GM06990 (cell line): ENCODE data around the gene MTIF2.
"Not testable (repeated sequence)": the region's sequence is repeated elsewhere in the genome, so short reads cannot be mapped to it uniquely, and the experiment has no call there.

ENCODE experiments used
- DNase-seq: peaks from one replicate; pipeline ENCODE4 v3.0.0-alpha.2; 2011; ENCODE audit not compliant: insufficient read length; ENCODE audit errors: extremely low read depth
- H3K27me3 ChIP-seq: replicated peaks from 2 replicates; pipeline ENCODE4 v1.6.0; 2011; ENCODE audit warnings: low read length; ENCODE audit not compliant: control insufficient read depth, insufficient read depth
- H3K36me3 ChIP-seq: 2 replicates; pipeline ENCODE4 v1.5.1; 2011; ENCODE audit warnings: low read length; ENCODE audit not compliant: control insufficient read depth, insufficient read depth
- H3K4me3 ChIP-seq: replicated peaks from 2 replicates; pipeline ENCODE4 v1.5.1; 2011; ENCODE audit warnings: low read depth, mild to moderate bottlenecking, control low read depth, low read length
- TF ChIP-seq, protein P1 (sequence below): IDR thresholded peaks from 2 replicates; pipeline ENCODE4 v1.5.1; 2011; ENCODE audit warnings: low read length, control low read depth, mild to moderate bottlenecking, inconsistent platforms; ENCODE audit not compliant: insufficient read depth, poor library complexity, severe bottlenecking

Gene MTIF2

DNA sequence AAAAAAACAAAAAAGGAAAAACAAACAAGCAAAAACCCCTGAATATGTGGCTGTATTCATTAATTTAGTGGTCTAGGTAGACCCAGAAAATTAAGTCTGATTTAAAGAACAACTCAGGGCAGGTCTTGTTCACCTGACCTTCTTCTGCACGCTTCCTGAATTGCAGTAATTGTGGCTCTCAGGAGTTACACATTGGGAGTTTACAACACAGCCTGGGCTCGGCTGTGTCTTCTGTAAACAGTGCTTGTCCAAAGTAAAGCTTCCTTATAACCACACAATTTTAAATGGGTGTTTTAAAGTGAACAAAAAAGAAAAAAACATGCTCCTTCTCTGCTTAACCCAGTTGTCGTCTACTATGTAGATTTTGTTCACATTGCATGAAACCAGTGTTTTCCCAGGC lies 8.3 kb upstream of the MTIF2 start:
- H3K36me3 ChIP-seq, result no peaks in the 10 kb centered on the region
- TF ChIP-seq, protein P1, sequence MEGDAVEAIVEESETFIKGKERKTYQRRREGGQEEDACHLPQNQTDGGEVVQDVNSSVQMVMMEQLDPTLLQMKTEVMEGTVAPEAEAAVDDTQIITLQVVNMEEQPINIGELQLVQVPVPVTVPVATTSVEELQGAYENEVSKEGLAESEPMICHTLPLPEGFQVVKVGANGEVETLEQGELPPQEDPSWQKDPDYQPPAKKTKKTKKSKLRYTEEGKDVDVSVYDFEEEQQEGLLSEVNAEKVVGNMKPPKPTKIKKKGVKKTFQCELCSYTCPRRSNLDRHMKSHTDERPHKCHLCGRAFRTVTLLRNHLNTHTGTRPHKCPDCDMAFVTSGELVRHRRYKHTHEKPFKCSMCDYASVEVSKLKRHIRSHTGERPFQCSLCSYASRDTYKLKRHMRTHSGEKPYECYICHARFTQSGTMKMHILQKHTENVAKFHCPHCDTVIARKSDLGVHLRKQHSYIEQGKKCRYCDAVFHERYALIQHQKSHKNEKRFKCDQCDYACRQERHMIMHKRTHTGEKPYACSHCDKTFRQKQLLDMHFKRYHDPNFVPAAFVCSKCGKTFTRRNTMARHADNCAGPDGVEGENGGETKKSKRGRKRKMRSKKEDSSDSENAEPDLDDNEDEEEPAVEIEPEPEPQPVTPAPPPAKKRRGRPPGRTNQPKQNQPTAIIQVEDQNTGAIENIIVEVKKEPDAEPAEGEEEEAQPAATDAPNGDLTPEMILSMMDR, result no peak
- no peaks in the 10 kb centered on the region for H3K27me3 ChIP-seq
- DNase-seq, result no peak
- no peak overlapping the region for H3K4me3 ChIP-seq

DNA sequence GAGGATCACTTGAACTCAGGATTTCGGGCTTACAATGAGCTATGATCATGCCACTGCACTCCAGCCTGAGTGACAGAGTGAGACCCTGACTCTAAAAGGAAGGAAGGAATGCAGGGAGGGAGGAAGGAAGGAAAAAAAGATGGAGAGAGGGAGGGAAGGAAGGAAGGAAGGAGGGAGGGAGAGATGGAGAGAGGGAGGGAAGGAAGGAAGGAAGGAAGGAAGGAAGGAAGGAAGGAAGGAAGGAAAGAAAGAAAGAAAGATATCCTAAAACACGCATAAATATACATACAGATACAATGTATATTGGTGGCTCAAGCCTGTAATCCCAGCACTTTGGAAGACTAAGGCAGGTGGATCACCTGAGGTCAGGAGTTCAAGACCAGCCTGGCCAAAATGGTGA lies 5.3 kb upstream of the MTIF2 start:
- DNase-seq, H3K36me3 ChIP-seq, H3K27me3 ChIP-seq, H3K4me3 ChIP-seq: not testable (repeated sequence)

DNA sequence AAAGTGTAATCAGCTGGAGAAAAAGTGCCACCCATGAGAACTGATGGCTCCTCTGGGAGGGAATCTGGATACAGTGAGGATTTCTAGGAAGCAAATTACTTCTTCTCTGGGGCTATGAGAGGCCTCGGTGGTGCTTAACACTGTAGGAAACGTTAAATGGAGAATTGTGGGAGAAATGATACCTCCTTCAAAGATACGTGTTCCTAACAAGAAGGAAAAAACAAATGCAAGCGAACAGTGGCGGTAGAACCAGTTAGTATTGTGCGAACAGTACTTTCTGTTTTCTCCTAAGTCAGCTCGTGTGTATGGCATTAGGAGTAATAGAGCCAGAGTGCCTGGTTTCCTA lies 587 bp upstream of the MTIF2 start:
- Histone ChIP-seq H3K36me3 (no peaks in the 10 kb centered on the region; the same call in 1 of the 2 replicates), H3K4me3 (peak overlapping the region; percentile 81), H3K27me3 (no peaks in the 10 kb centered on the region)
- DNase-seq, result no peak
- TF ChIP-seq, protein P1, result no peak

DNA sequence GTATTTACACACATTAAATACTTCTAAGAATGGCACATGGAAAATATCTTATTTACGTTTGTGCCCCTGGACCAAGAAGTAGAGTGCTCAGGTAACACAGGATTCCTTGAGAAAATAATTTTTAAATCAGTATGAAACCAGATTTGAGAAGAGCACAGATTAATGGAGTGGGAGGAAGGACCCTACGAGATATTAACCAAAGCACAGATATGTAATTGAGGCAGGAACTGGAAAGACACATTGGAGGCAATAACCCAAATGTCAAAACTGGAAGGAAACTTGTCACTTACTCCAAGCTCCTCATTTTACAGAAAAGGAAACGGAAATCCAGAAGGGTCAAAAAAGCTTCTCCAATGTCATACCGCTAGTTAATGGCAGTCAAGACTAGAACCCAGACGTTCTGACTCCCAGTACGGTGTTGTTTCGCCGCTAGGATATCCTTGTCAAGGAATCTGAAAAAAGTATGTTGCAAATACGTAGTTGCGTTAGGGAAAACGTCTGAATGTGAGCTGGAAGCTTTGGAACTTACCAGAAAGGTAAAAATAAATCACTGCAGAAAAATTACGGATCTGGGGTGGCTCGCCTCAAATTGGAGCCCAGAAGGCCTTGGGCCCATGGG lies 634 bp downstream of the MTIF2 start:
- TF ChIP-seq, protein P1, result no peak
- H3K4me3 ChIP-seq, result peak overlapping the region; percentile 81
- H3K36me3 ChIP-seq, result peaks cover 5% of the 10 kb centered on the region
- DNase-seq, result no peak
- H3K27me3 ChIP-seq, result no peaks in the 10 kb centered on the region

DNA sequence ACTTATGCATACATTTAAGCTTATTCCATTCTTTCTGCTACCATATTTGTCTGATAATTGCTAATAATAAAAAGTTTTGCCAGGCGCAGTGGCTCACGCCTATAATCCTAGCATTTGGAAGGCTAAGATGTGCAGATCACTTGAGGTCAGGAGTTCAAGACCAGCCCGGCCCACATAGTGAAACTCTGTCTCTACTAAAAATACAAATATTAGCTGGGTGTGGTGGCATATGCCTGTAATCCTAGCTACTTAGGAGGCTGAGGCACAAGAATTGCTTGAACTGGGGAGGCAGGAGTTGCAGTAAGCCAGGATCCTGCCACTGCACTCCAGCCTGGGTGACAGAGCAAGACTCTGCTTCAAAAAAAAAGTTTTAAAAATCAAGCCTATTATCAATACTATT lies 9.4 kb downstream of the MTIF2 start:
- H3K36me3 ChIP-seq, result peaks cover 12% of the 10 kb centered on the region
- DNase-seq, H3K27me3 ChIP-seq, H3K4me3 ChIP-seq: not testable (repeated sequence)

DNA sequence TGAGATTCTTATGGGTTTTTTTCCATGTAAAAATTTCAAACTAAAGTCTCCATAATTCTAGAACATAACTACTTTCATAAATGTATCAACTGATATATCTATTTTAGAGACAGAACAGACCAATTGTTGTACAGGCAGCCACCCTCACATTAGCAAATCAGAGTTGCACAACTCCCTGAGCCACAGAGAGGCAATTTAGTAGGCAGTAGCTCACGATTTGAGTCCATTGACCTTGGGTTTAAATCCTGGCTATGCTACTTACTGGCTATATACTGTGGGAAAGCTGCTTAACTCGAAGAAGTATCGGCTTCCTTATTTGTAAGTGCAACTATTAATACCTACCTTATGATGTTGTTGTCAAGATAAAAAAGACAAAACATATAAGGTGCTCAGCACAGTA lies 16.2 kb downstream of the MTIF2 start:
- Histone ChIP-seq H3K36me3 (peaks cover 12% of the 10 kb centered on the region), H3K4me3 (no peak overlapping the region), H3K27me3 (no peaks in the 10 kb centered on the region)
- TF ChIP-seq, protein P1, result no peak
- no peak for DNase-seq

DNA sequence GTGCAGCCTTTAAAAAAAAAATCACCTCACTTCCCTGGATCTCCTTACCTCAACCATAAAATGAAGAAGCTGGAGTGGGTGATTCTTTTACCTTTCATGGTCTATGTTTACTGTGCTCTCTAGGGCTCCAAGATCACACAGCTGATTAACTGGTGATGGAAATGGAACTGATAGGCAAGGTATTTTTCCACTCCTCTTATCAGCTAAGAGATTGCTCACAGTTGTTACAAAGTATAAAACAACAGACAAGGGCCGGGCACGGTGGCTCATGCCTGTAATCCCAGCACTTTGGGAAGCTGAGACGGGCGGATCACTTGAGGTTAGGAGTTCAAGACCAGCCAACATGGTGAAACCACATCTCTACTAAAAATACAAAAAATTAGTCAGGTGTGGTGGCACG lies 22.0 kb downstream of the MTIF2 start:
- DNase-seq, result no peak
- no peaks in the 10 kb centered on the region for H3K27me3 ChIP-seq
- TF ChIP-seq, protein P1, result no peak
- H3K36me3 ChIP-seq, result peaks cover 10% of the 10 kb centered on the region
- no peak overlapping the region for H3K4me3 ChIP-seq
